Adrenal gland (tissue), 5 donors: ENCODE data around the gene AIDA.

Source experiments
- CTCF ChIP-seq, 6 experiments: fragments of 450-650 bp in 4 of 6; fragments of 200-600 bp in 2 of 6; sonication (generic) in 1 of 6; IDR thresholded peaks; 1 replicate in 5 of 6; 2 replicates in 1 of 6; pipeline versions ENCODE4 v1.5.1 to v1.8.0; 2016 to 2021; ENCODE audit warnings: antibody characterized with exemption in 6 of 6, mild to moderate bottlenecking in 2 of 6, moderate library complexity in 1 of 6
- POLR2A ChIP-seq, 2 donors: fragments of 450-650 bp; IDR thresholded peaks; one replicate each; pipeline ENCODE4 v1.6.1; 2017; ENCODE audit warnings: antibody characterized with exemption in 2 of 2, mild to moderate bottlenecking in 2 of 2, moderate library complexity in 1 of 2
- donor health status: DM: no; HTN: no; CAD: no.

- TF ChIP-seq POLR2A (IDR thresholded peaks at IDR 0.05) (no peak), CTCF (IDR thresholded peaks at IDR 0.05) (no peak)
Observed at GRCh38 chr1:222691016-222691415, 21.3 kb downstream of the AIDA start.
